PFSK-1 (cell line): Measurements from ENCODE around the gene FLAD1.

Source experiments
- FOXP2 ChIP-seq: optimal IDR thresholded peaks from 2 replicates; pipeline ENCODE3; 2011; ENCODE audit warnings: borderline replicate concordance, control low read depth, inconsistent platforms; ENCODE audit not compliant: insufficient read depth; ENCODE audit errors: extremely low read length, extremely low read depth
- POLR2AphosphoS5 ChIP-seq: IDR thresholded peaks from 2 replicates; pipeline ENCODE4 v1.6.1; 2012; ENCODE audit warnings: low read depth, mild to moderate bottlenecking, control low read depth, low read length, moderate library complexity
- SIN3A ChIP-seq: IDR thresholded peaks from 2 replicates; pipeline ENCODE4 v1.6.1; 2012; ENCODE audit warnings: mild to moderate bottlenecking, low read length, moderate library complexity, borderline replicate concordance; ENCODE audit not compliant: insufficient read depth
- TAF1 ChIP-seq: IDR thresholded peaks from 2 replicates; pipeline ENCODE4 v1.6.1; 2012; ENCODE audit warnings: low read length, control low read depth, borderline replicate concordance; ENCODE audit not compliant: insufficient read depth
- TF ChIP-seq, protein P1 (sequence below), 2 experiments: IDR thresholded peaks; 2 replicates each; pipeline versions ENCODE4 v1.6.1 to v1.8.0; 2011 to 2012; ENCODE audit warnings: low read depth in 2 of 2, low read length in 2 of 2, control low read depth in 1 of 2, inconsistent platforms in 1 of 2, mild to moderate bottlenecking in 1 of 2, moderate library complexity in 1 of 2; ENCODE audit not compliant: insufficient read depth in 1 of 2

DNA sequence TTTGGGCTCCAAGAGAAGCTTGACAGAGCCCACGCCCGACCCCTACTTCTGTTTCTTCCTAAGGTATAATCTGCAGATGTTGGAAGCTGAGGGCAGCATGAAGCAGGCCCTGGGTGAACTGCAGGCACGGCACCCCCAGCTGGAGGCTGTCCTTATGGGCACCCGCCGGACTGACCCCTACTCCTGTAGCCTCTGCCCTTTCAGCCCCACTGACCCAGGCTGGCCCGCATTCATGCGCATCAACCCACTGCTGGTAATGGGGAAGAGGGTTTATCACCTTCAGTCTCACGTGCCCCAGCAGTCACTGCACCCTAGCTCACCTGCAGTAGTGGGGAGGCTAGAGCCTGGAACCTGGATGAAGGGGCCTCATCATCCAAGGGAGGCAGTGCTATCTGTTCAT lies 7.1 kb downstream of the FLAD1 start:
- TF ChIP-seq TAF1 (no peak), SIN3A (no peak), POLR2AphosphoS5 (no peak), FOXP2 (no peak)
- TF ChIP-seq, protein P1, sequence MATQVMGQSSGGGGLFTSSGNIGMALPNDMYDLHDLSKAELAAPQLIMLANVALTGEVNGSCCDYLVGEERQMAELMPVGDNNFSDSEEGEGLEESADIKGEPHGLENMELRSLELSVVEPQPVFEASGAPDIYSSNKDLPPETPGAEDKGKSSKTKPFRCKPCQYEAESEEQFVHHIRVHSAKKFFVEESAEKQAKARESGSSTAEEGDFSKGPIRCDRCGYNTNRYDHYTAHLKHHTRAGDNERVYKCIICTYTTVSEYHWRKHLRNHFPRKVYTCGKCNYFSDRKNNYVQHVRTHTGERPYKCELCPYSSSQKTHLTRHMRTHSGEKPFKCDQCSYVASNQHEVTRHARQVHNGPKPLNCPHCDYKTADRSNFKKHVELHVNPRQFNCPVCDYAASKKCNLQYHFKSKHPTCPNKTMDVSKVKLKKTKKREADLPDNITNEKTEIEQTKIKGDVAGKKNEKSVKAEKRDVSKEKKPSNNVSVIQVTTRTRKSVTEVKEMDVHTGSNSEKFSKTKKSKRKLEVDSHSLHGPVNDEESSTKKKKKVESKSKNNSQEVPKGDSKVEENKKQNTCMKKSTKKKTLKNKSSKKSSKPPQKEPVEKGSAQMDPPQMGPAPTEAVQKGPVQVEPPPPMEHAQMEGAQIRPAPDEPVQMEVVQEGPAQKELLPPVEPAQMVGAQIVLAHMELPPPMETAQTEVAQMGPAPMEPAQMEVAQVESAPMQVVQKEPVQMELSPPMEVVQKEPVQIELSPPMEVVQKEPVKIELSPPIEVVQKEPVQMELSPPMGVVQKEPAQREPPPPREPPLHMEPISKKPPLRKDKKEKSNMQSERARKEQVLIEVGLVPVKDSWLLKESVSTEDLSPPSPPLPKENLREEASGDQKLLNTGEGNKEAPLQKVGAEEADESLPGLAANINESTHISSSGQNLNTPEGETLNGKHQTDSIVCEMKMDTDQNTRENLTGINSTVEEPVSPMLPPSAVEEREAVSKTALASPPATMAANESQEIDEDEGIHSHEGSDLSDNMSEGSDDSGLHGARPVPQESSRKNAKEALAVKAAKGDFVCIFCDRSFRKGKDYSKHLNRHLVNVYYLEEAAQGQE (IDR thresholded peaks at IDR 0.05; ENCODE audit: insufficient read depth in 1 of 2, low read depth in 2 of 2, low read length in 2 of 2) = no peak
